Femur (tissue), 1 donor: Measurements from ENCODE around the gene CENPN.

Experiments used
- DNase-seq: peaks from one replicate; pipeline ENCODE4 v3.0.0-alpha.2; 2017

The CENPN gene

DNA sequence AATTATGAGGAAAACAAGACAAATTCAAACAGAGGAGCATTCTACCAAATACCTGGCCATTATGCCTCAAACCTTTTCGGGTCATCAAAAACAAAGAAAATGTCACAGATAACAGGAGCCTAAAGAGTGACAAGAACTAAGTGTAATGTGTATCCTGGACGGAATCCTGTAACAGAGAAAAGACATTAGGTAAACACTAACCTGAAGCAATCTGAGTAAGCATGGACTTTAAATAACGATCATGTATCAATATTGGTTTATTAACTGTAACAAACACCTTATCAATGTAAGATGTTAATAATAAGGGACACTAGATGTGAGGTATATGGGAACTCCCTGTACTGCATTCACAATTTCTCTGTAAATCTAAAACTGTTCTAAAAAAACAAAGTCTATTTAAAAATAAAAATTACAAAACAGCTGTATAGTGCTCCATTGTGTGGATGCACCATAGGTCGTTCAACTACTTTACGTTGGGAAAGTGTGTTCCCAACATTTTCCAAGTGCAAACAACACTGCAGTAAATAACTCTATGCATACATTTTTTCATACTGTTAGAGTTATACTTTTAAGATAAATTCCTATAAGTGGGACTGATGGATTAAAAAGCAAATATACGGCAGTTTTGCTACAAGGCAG is 15.1 kb upstream of the CENPN start:
- DNase-seq = no peak

- DNase-seq = no peak
Measured at GRCh38 chr16:80992676-80993293, 14.2 kb upstream of the CENPN start.

DNA sequence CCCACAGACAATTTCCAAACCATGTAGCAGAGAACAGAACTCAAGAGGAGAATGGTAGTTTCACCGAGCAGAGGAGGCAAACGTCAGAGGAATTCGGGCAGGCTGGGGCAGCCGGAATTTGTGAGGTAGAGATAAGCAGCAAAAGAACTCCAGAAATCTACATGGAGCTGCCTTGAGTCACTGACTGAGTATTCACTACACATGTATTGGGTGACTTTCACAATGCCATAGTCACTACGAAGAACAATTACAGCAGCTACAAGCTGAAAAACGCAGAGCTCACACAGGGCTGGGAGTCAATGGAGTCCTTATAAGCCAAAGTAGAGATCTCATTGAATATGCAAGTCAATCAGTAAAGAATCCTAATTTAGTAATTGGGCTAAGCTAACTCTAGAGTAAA is 13.7 kb upstream of the CENPN start:
- DNase-seq = no peak

DNA sequence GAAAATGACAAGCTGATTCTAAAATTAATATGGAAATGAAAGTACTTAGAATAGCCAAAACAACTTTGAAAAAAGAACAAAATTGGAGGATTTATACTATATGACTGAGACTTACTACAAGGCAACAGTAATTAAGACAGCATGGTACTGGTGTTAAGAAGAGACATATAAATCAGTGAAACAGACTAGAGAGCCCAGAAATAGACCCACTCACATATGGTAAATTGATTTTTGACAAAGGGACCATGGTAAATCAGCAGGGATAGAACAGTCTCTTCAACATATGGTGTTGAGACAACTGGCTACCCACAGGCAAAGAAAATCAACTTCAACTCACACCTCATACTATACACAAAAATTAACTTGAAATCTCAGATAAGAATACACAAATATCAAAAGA is 13.2 kb upstream of the CENPN start:
- DNase-seq = no peak

DNA sequence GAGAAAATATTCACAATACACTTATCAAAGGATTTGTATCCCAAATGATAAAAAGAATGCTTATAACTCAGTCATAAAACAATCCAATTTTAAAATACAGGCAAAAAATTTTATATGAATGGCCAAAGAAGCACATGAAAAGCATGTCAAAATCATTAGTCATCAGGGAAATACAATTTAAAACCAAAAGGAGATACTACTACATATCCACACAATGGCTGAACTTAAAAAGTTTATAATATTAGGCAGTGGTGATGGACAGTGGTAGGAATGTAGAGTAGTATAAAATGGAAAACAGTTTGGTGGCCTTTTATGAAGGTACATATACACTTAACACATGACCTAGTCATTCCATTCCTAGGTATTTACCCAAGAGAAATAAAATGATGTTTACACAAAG is 12.6 kb upstream of the CENPN start:
- DNase-seq = no peak

GRCh38 chr16:80996688-80997138 is 10.3 kb upstream of the CENPN start:
- no peak for DNase-seq

- DNase-seq = no peak
Measured at GRCh38 chr16:80997139-80997798, 9.7 kb upstream of the CENPN start.

- DNase-seq = no peak
Measured at GRCh38 chr16:80997964-80998620, 8.9 kb upstream of the CENPN start.

DNA sequence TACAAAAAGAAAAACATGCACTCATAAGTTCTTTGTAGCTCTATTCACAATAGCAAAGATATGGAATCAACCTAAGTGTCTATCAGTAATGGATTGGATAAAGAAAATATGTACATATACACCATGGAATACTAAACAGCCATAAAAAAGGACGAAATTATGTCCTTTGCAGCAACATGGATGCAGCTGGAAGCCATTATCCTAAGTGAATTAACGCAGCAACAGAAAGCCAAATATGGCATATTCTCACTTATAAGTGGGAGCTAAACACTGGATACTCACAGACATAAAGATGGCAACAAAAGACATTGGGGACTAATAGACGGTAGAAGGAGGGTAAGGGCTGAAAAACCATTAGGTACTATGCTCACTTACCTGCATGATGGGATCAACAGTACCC is 6.1 kb upstream of the CENPN start:
- DNase-seq = no peak

- no peak for DNase-seq
Measured at GRCh38 chr16:81001330-81001729, 5.7 kb upstream of the CENPN start.

- DNase-seq = no peak
Measured at GRCh38 chr16:81003064-81003463, 4.0 kb upstream of the CENPN start.

- no peak for DNase-seq
Measured at GRCh38 chr16:81003610-81004460, 3.2 kb upstream of the CENPN start.

DNA sequence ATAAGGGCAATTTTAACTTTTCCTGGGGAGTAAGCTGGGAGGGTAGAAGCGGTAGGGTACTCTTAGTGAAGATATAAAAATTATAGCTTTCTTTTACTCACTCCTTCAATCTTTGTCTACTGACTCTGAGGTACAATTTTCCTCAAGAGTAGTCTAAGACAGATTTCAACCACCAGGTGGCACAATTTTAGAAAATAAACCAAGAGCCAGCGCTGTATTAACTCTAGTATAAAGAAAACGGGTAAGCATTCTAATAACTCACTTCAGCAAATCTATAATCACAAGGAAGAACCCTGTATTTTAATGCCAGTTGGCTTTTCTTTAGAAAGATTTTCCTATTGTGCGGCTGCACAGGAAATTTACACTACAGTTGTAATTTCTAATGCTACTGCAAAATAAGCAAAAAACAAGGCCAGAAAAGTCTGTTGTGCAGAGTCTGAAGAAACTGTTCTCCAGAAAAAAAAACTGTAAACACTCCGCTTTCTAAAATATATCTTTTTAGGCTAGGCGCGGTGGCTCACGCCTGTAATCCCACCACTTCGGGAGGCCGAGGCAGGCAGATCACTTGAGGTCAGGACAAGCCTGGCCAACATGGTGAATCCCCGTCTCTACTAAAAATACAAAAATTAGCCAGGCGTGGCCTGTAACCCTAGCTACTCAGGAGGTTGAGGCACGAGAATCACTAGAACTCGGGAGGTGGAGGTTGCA is 2.2 kb upstream of the CENPN start:
- DNase-seq = no peak

- peak; percentile 32 for DNase-seq
Measured at GRCh38 chr16:81005610-81006161, 1.3 kb upstream of the CENPN start.

- DNase-seq = peak; percentile 84
Measured at GRCh38 chr16:81006211-81006812, 702 bp upstream of the CENPN start.

DNA sequence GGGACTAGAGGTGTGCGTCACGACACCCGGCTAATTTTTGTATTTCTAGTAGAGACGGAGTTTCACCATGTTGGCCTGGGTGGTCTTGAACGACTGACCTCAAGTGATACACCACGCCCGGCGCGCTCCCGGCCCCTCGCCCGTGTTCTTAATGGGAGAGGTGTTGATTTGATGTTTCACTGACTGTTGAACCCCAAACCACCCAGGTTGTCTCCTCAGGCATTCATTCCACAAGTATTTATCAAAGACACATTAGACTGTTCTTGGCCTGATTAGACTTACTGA is 1.4 kb downstream of the CENPN start:
- no peak for DNase-seq

GRCh38 chr16:81012974-81013373 is 6.0 kb downstream of the CENPN start:
- no peak for DNase-seq

- no peak for DNase-seq
Measured at GRCh38 chr16:81014672-81015071, 7.7 kb downstream of the CENPN start.

- DNase-seq = no peak
Measured at GRCh38 chr16:81018496-81018895, 11.5 kb downstream of the CENPN start.

GRCh38 chr16:81026429-81026828 is 19.4 kb downstream of the CENPN start:
- DNase-seq = no peak

DNA sequence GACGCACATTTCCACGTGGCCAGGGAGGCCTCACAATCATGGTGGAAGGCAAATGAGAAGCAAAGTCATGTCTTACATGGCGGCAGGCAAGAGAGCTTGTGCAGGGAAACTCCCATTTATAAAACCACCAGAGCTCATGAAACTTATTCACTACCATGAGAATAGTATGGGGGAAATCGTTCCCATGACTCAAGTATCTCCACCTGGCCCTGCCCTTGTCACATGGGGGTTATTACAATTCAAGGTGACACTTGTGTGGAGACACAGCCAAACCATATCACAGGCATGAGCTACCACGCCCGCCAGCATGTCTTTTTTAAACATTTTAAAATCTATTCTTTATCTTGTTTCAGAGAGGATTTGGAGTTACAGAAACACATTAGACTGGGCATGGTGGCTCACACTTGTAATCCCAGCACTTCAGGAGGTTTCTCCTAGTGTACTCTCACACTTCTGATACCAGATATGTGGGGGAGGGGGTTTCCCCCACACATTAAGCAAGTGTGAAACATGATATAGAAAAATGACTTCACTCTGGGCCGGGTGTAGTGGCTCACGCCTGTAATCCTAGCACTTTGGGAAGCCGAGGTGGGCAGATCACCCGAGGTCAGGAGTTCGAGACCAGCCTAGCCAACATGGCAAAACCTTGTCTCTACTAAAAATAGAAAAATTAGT is 23.1 kb downstream of the CENPN start:
- no peak for DNase-seq
